OCI-LY1 (cell line): ENCODE results near the gene EID3.
A peak's percentile ranks its signal among the peaks of the same experiment; 100 is the strongest.

Experiments
- H2AFZ ChIP-seq: fragments of 200-600 bp; sonication (generic), shearing (Covaris generic); 2 replicates; pipeline ENCODE4 v1.6.0; 2014; ENCODE audit warnings: antibody characterized with exemption, mild to moderate bottlenecking, low read length
- H3F3A ChIP-seq: fragments of 200-600 bp; sonication (generic), shearing (Covaris generic); 2 replicates; pipeline ENCODE4 v1.6.0; 2014; ENCODE audit warnings: mild to moderate bottlenecking, antibody characterized with exemption, low read length, moderate library complexity; ENCODE audit not compliant: insufficient read depth
- H3K27ac ChIP-seq: fragments of 200-600 bp; sonication (generic); 2 replicates; pipeline ENCODE4 v1.5.1; 2014; ENCODE audit warnings: low read length, mixed run types, mild to moderate bottlenecking, low read depth; ENCODE audit not compliant: poor library complexity, severe bottlenecking
- H3K27me3 ChIP-seq: fragments of 200-600 bp; sonication (generic); 2 replicates; pipeline ENCODE4 v1.6.0; 2014; ENCODE audit warnings: antibody characterized with exemption, mild to moderate bottlenecking, low read length, moderate library complexity; ENCODE audit not compliant: insufficient read depth
- H3K36me3 ChIP-seq: fragments of 200-600 bp; sonication (generic); 2 replicates; pipeline ENCODE4 v1.6.1; 2014; ENCODE audit warnings: mild to moderate bottlenecking, antibody characterized with exemption, low read length, moderate library complexity, mixed read lengths; ENCODE audit not compliant: insufficient read depth
- H3K4me1 ChIP-seq: fragments of 200-600 bp; sonication (generic); 2 replicates; pipeline ENCODE4 v1.5.1; 2014; ENCODE audit warnings: mild to moderate bottlenecking, low read length, moderate library complexity; ENCODE audit not compliant: insufficient read depth, severe bottlenecking
- H3K4me2 ChIP-seq: fragments of 200-600 bp; sonication (generic), shearing (Covaris generic); 2 replicates; pipeline ENCODE4 v1.6.1; 2014; ENCODE audit warnings: low read length
- H3K4me3 ChIP-seq: fragments of 200-600 bp; sonication (generic); 2 replicates; pipeline ENCODE4 v1.5.1; 2014; ENCODE audit warnings: low read length, low read depth, mild to moderate bottlenecking, mixed read lengths; ENCODE audit not compliant: poor library complexity, severe bottlenecking
- H3K79me2 ChIP-seq: fragments of 200-600 bp; shearing (Covaris generic); 2 replicates; pipeline ENCODE4 v1.6.1; 2016; ENCODE audit warnings: mixed run types, low read length, mixed read lengths; ENCODE audit not compliant: insufficient read depth
- H3K9ac ChIP-seq: fragments of 200-600 bp; sonication (generic), shearing (Covaris generic); 2 replicates; pipeline ENCODE4 v1.6.1; 2014; ENCODE audit warnings: mild to moderate bottlenecking, low read length, mixed read lengths
- H3K9me2 ChIP-seq: fragments of 200-600 bp; sonication (generic), shearing (Covaris generic); 2 replicates; pipeline ENCODE4 v1.6.1; 2014; ENCODE audit warnings: low read depth, mild to moderate bottlenecking, low read length, mixed read lengths
- H3K9me3 ChIP-seq: fragments of 200-600 bp; shearing (Covaris generic); 2 replicates; pipeline ENCODE4 v1.6.1; 2014; ENCODE audit warnings: low read length, mixed read lengths
- H4K20me1 ChIP-seq: fragments of 200-600 bp; sonication (generic), shearing (Covaris generic); 2 replicates; pipeline ENCODE4 v1.6.0; 2016; ENCODE audit warnings: mild to moderate bottlenecking, low read length; ENCODE audit not compliant: insufficient read depth
- CTCF ChIP-seq: fragments of 200-600 bp; sonication (generic), shearing (Covaris generic); IDR thresholded peaks from 2 replicates; pipeline ENCODE4 v1.5.1; 2017; ENCODE audit warnings: mild to moderate bottlenecking, antibody characterized with exemption, low read length, moderate library complexity, mixed read lengths
- EZH2 ChIP-seq: fragments of 200-600 bp; sonication (generic), shearing (Covaris generic); IDR thresholded peaks from 2 replicates; pipeline ENCODE4 v1.8.0; 2017; ENCODE audit warnings: borderline replicate concordance, mixed run types, mild to moderate bottlenecking, antibody characterized with exemption, low read length, moderate library complexity, mixed read lengths

Gene EID3

GRCh38 chr12:104273503-104273902 is 30.0 kb upstream of the EID3 start:
- H2AFZ ChIP-seq, result no peak overlapping the region
- no peak overlapping the region for H3K4me2 ChIP-seq
- H4K20me1 ChIP-seq, result no peaks in the 10 kb centered on the region
- no peaks in the 10 kb centered on the region for H3K36me3 ChIP-seq
- no peaks in the 10 kb centered on the region for H3K9me3 ChIP-seq
- TF ChIP-seq EZH2 (no peak), CTCF (no peak)
- no peaks in the 10 kb centered on the region for H3F3A ChIP-seq
- no peaks in the 10 kb centered on the region for H3K27me3 ChIP-seq
- H3K9ac ChIP-seq, result no peak overlapping the region
- no peaks in the 10 kb centered on the region for H3K79me2 ChIP-seq
- peaks cover 12% of the 10 kb centered on the region for H3K4me1 ChIP-seq
- no peak overlapping the region for H3K27ac ChIP-seq
- H3K9me2 ChIP-seq, result no peaks in the 10 kb centered on the region
- H3K4me3 ChIP-seq, result no peak overlapping the region

GRCh38 chr12:104274811-104275210 is 28.7 kb upstream of the EID3 start:
- Histone ChIP-seq H3K4me3 (no peak overlapping the region), H3K27me3 (no peaks in the 10 kb centered on the region), H3K9ac (no peak overlapping the region), H3K36me3 (no peaks in the 10 kb centered on the region), H3F3A (no peaks in the 10 kb centered on the region), H2AFZ (no peak overlapping the region), H4K20me1 (no peaks in the 10 kb centered on the region), H3K9me3 (no peaks in the 10 kb centered on the region), H3K9me2 (no peaks in the 10 kb centered on the region), H3K79me2 (no peaks in the 10 kb centered on the region), H3K4me1 (peaks cover 12% of the 10 kb centered on the region), H3K27ac (no peak overlapping the region), H3K4me2 (no peak overlapping the region)
- TF ChIP-seq EZH2, result no peak
- no peak for TF ChIP-seq CTCF

- Histone ChIP-seq H3K27ac (no peak overlapping the region), H3F3A (no peaks in the 10 kb centered on the region), H3K36me3 (no peaks in the 10 kb centered on the region), H3K9me2 (no peaks in the 10 kb centered on the region), H3K9me3 (no peaks in the 10 kb centered on the region), H3K4me2 (peak overlapping the region; percentile 76; the same call in 1 of the 2 replicates), H3K9ac (no peak overlapping the region), H2AFZ (no peak overlapping the region), H3K4me1 (peaks cover 12% of the 10 kb centered on the region), H3K4me3 (peak overlapping the region; percentile 45), H3K27me3 (no peaks in the 10 kb centered on the region), H4K20me1 (no peaks in the 10 kb centered on the region), H3K79me2 (no peaks in the 10 kb centered on the region)
- TF ChIP-seq CTCF (no peak), EZH2 (no peak)
Measured at GRCh38 chr12:104275689-104276088, 27.9 kb upstream of the EID3 start.
